ENCODE data around the gene GPR50.

Gene GPR50

DNA sequence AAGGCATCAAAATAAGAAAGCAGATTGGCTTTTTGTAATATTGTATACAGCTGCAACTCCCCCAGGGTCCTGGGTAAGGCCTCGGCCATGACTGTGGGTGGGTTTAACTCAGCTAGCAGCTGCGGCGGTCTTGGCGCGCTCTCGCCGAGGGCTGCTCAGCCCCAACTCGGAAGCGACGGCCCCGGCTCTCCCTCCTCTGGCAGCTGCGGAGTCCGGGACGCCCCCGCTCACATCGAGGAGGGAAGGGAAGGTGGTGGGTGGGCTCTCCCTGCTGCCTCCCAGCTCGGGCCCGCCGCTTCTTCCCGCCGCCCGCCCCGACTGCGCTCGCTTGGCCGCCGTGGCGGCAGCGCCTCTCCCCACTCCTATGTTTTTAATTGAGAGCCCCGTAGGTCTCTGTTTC, 51.2 kb downstream of the GPR50 start:
- DNase-seq (ENCODE audit: low read depth in 2 of 2) = no peak

DNA sequence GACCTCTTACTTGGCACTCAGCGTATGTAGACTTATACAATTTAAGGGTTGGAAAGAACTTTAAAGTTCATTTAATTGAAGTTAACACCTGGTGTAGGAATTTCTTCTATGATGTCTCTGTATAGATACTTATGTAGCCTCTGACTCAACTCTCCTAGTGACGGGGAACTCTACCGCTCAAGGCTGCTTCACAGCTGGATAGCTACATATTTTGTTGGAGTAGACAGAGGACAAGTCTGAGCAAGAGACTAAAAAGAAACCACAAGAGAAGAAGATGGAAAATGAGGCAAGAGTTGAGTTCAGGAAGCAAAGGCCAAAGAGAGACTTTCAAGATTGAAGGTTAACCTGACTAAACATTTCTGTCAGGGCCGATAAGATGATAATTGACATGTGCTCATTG, 52.6 kb downstream of the GPR50 start:
- no peak for DNase-seq (ENCODE audit: low read depth in 2 of 2)
